Left lung (tissue), 10 donors: ENCODE data around the gene TTI1. TPM values are rescaled to one million over a fixed set of nuclear protein-coding genes. Genes with fewer than 3 reads are reported as not detected.
"Not testable (repeated sequence)": the region's sequence is repeated elsewhere in the genome, so short reads cannot be mapped to it uniquely, and the experiment has no call there.

ENCODE experiments used
- ATAC-seq: fragments of 200-7000 bp; cut with Tn5 transposase; one replicate; pipeline ENCODE4 v1.9.1; 2020; ENCODE audit warnings: moderate library complexity
- DNase-seq, 4 donors: peaks; one replicate each; pipeline ENCODE4 v3.0.0-alpha.2; 2013 to 2020
- H3K27ac ChIP-seq, 2 donors: fragments of 200-600 bp; sonication (generic) in 1 of 2; one replicate each; pipeline versions ENCODE4 v1.5.0 to v1.8.0; 2020 to 2021
- H3K27me3 ChIP-seq, 2 donors: fragments of 200-600 bp; sonication (generic) in 1 of 2; one replicate each; pipeline versions ENCODE4 v1.5.0 to v1.8.0; 2020 to 2021
- H3K36me3 ChIP-seq, 2 donors: fragments of 200-600 bp; sonication (generic) in 1 of 2; one replicate each; pipeline versions ENCODE4 v1.5.0 to v1.8.0; 2020 to 2021
- H3K4me1 ChIP-seq, 2 donors: fragments of 200-600 bp; one replicate each; pipeline ENCODE4 v1.8.0; 2021
- H3K4me3 ChIP-seq, 2 donors: fragments of 200-600 bp; sonication (generic) in 1 of 2; one replicate each; pipeline versions ENCODE4 v1.5.0 to v1.8.0; 2020 to 2021; ENCODE audit warnings: mild to moderate bottlenecking in 1 of 2
- H3K9me3 ChIP-seq, 2 donors: fragments of 200-600 bp; sonication (generic) in 1 of 2; one replicate each; pipeline versions ENCODE4 v1.5.0 to v1.8.0; 2020 to 2021
- CTCF ChIP-seq, 2 donors: fragments of 200-600 bp; sonication (generic) in 1 of 2; IDR thresholded peaks; one replicate each; pipeline versions ENCODE4 v1.5.0 to v1.8.0; 2021; ENCODE audit warnings: antibody characterized with exemption in 2 of 2
- intact Hi-C, 2 donors: fragments of 100-400 bp; cut with DNase I; formaldehyde crosslinking; loops; one replicate each; pipeline versions ENCODE4 v1.11.2 to v1.14.2; 2022
- polyA plus RNA-seq, 6 donors: library from polyadenylated mRNA; unstranded; fragments of 120-200 nt; gene quantifications; one replicate each; pipeline ENCODE4 v1.2.1, GENCODE V29; 2013; ENCODE audit not compliant: insufficient read length in 6 of 6
- total RNA-seq, 2 donors: library from RNA; stranded (reverse); fragmentation: NEBNext Ultra II Directional; extraction: Animal tissue kit (Norgen Biotek cat#: 25700); gene quantifications; one replicate each; pipeline ENCODE4 v1.2.1, GENCODE V29; 2021
- donor health status: DM: no; HTN: yes; CAD: no.
- donor health status: DM: no; HTN: no; CAD: no.

The TTI1 gene
- total and polyA plus RNA-seq, 8 donors = 16.9 to 32.5 (median 29.6) TPM

GRCh38 chr20:37969949-37970855 lies 63.1 kb downstream of the TTI1 start:
- no peaks in the 10 kb centered on the region for H3K9me3 ChIP-seq
- no peak overlapping the region for H3K4me3 ChIP-seq
- DNase-seq = no peak
- H3K27ac ChIP-seq = no peak overlapping the region
- ATAC-seq = no peak
- no peaks in the 10 kb centered on the region for H3K36me3 ChIP-seq
- H3K4me1 ChIP-seq = no peaks in the 10 kb centered on the region
- no peak for TF ChIP-seq CTCF (IDR thresholded peaks at IDR 0.05)
- H3K27me3 ChIP-seq = no peaks in the 10 kb centered on the region
- intact Hi-C loops = loop anchor here in 1 of 2 donors (10.0 kb wide), 1 partner anchor 55 kb away; no protein-coding TSS in a partner anchor

- H3K9me3 ChIP-seq = no peaks in the 10 kb centered on the region
- intact Hi-C loops = no loop called here
- no peak overlapping the region for H3K4me3 ChIP-seq
- TF ChIP-seq CTCF (IDR thresholded peaks at IDR 0.05) = no peak
- no peaks in the 10 kb centered on the region for H3K36me3 ChIP-seq
- ATAC-seq (no peak), DNase-seq (no peak)
- H3K27ac ChIP-seq = no peak overlapping the region
- no peaks in the 10 kb centered on the region for H3K4me1 ChIP-seq
- no peaks in the 10 kb centered on the region for H3K27me3 ChIP-seq
Measured at GRCh38 chr20:37968841-37969401, 64.3 kb downstream of the TTI1 start.

GRCh38 chr20:37963483-37963882 lies 69.8 kb downstream of the TTI1 start:
- H3K4me1 ChIP-seq, H3K27ac ChIP-seq, ATAC-seq, H3K4me3 ChIP-seq, H3K27me3 ChIP-seq, DNase-seq, intact Hi-C loops, H3K9me3 ChIP-seq, H3K36me3 ChIP-seq: not testable (repeated sequence)

- H3K4me3 ChIP-seq = no peak overlapping the region
- no peaks in the 10 kb centered on the region for H3K36me3 ChIP-seq
- no peak for DNase-seq
- no peaks in the 10 kb centered on the region for H3K4me1 ChIP-seq
- H3K9me3 ChIP-seq = no peaks in the 10 kb centered on the region
- no peaks in the 10 kb centered on the region for H3K27me3 ChIP-seq
- no peak overlapping the region for H3K27ac ChIP-seq
- intact Hi-C loops = no loop called here
- TF ChIP-seq CTCF (IDR thresholded peaks at IDR 0.05) = no peak
- no peak for ATAC-seq
Measured at GRCh38 chr20:37961066-37961465, 72.2 kb downstream of the TTI1 start.

- Histone ChIP-seq H3K9me3 (no peaks in the 10 kb centered on the region), H3K4me1 (no peaks in the 10 kb centered on the region), H3K27ac (no peak overlapping the region), H3K36me3 (no peaks in the 10 kb centered on the region), H3K27me3 (no peaks in the 10 kb centered on the region), H3K4me3 (no peak overlapping the region)
- intact Hi-C loops = no loop called here
- DNase-seq (no peak), ATAC-seq (no peak)
- TF ChIP-seq CTCF (IDR thresholded peaks at IDR 0.05) = no peak
Measured at GRCh38 chr20:37958856-37959520, 74.3 kb downstream of the TTI1 start.
